Endothelial cell of umbilical vein (primary cell): Measurements from ENCODE around the gene CUL3. TPM values are rescaled to one million over a fixed set of nuclear protein-coding genes. Genes with fewer than 3 reads are reported as not detected.

ENCODE experiments used
- BruUV-seq: library from RNA; stranded (reverse); fragments of 400-500 nt; replicated peaks from 2 replicates; lab custom pipeline; 2021; lab: Mats Ljungman, UMichigan
- CTCF ChIA-PET: fragments of 300-600, 350-600 bp; sonication (Branson Sonifier 250); formaldehyde crosslinking; loops from one replicate; lab custom pipeline; 2021; ENCODE audit warnings: antibody characterized with exemption, inconsistent platforms; lab: Charles Lee
- POLR2A ChIA-PET: fragments of 300-600, 350-600 bp; sonication (Branson Sonifier 250); formaldehyde crosslinking; loops from one replicate; lab custom pipeline; 2021; ENCODE audit warnings: antibody characterized with exemption, inconsistent platforms; lab: Charles Lee
- DNase-seq: peaks from one replicate; pipeline ENCODE4 v3.0.0-alpha.2; 2011; ENCODE audit warnings: low read depth, low spot score
- FAIRE-seq: peaks from 2 replicates; lab custom pipeline; 2011; peaks lifted over from hg19 to GRCh38; lab: Jason Lieb, UNC
- H2AFZ ChIP-seq: 2 replicates; pipeline ENCODE4 v1.6.0; 2012; ENCODE audit warnings: low read depth, low read length, control low read depth, inconsistent platforms
- H3K27ac ChIP-seq: 2 replicates; pipeline ENCODE4 v1.5.1; 2011; ENCODE audit warnings: low read depth, mild to moderate bottlenecking, control low read depth, low read length, moderate library complexity; ENCODE audit not compliant: insufficient read depth
- H3K27me3 ChIP-seq, 2 experiments: 2 replicates each; pipeline versions ENCODE4 v1.6.0 to v1.6.1; 2011; ENCODE audit warnings: low read length in 2 of 2, mixed read lengths in 1 of 2; ENCODE audit not compliant: control insufficient read depth in 2 of 2, insufficient read depth in 2 of 2
- H3K36me3 ChIP-seq, 2 experiments: 2 replicates in 1 of 2; 3 replicates in 1 of 2; pipeline ENCODE4 v1.5.1; 2011; ENCODE audit warnings: low read length in 2 of 2, mild to moderate bottlenecking in 1 of 2, moderate library complexity in 1 of 2; ENCODE audit not compliant: control insufficient read depth in 2 of 2, insufficient read depth in 2 of 2; ENCODE audit errors: extremely low read depth in 1 of 2
- H3K4me1 ChIP-seq: 3 replicates; pipeline ENCODE4 v1.5.1; 2011; ENCODE audit warnings: mild to moderate bottlenecking, low read length; ENCODE audit not compliant: control insufficient read depth, insufficient read depth; ENCODE audit errors: extremely low read depth
- H3K4me2 ChIP-seq: 2 replicates; pipeline ENCODE4 v1.6.1; 2011; ENCODE audit warnings: low read length, control low read depth, mixed read lengths; ENCODE audit not compliant: insufficient read depth
- H3K4me3 ChIP-seq, 3 experiments: fragments of 200-600 bp in 1 of 3; sonication (generic), shearing (Covaris generic) in 1 of 3; replicated peaks in 1 of 3; 2 replicates each; pipeline ENCODE4 v1.5.1; 2011 to 2016; ENCODE audit warnings: control low read depth in 3 of 3, low read length in 3 of 3, mild to moderate bottlenecking in 2 of 3, inconsistent platforms in 1 of 3, low read depth in 1 of 3, moderate library complexity in 1 of 3; ENCODE audit not compliant: insufficient read depth in 1 of 3
- H3K79me2 ChIP-seq: 2 replicates; pipeline ENCODE4 v1.6.0; 2012; ENCODE audit warnings: low read length, inconsistent platforms; ENCODE audit not compliant: control insufficient read depth, insufficient read depth
- H3K9ac ChIP-seq: replicated peaks from 2 replicates; pipeline ENCODE3; 2011; ENCODE audit warnings: low read length, control low read depth; ENCODE audit not compliant: insufficient read depth; ENCODE audit errors: extremely low read depth
- H3K9me1 ChIP-seq: replicated peaks from 3 replicates; pipeline ENCODE4 v1.6.0; 2011; ENCODE audit warnings: mild to moderate bottlenecking, low read length; ENCODE audit not compliant: control insufficient read depth, insufficient read depth; ENCODE audit errors: extremely low read depth
- H3K9me3 ChIP-seq: replicated peaks from 2 replicates; pipeline ENCODE4 v1.5.1; 2012; ENCODE audit warnings: low read length, inconsistent platforms; ENCODE audit not compliant: control insufficient read depth, insufficient read depth
- H4K20me1 ChIP-seq: replicated peaks from 2 replicates; pipeline ENCODE3; 2011; ENCODE audit warnings: mild to moderate bottlenecking, low read length; ENCODE audit not compliant: control insufficient read depth, insufficient read depth; ENCODE audit errors: extremely low read depth
- EZH2 ChIP-seq: IDR thresholded peaks from 2 replicates; pipeline ENCODE4 v1.6.1; 2012; ENCODE audit warnings: borderline replicate concordance, low read depth, mild to moderate bottlenecking, moderate library complexity, low read length, inconsistent platforms; ENCODE audit not compliant: severe bottlenecking
- FOS ChIP-seq: IDR thresholded peaks from 2 replicates; pipeline ENCODE4 v1.6.1; 2011; ENCODE audit warnings: mild to moderate bottlenecking, low read length, moderate library complexity, borderline replicate concordance; ENCODE audit not compliant: insufficient read depth
- GATA2 ChIP-seq: IDR thresholded peaks from 2 replicates; pipeline ENCODE4 v1.7.0; 2011; ENCODE audit warnings: low read depth, mild to moderate bottlenecking, moderate library complexity, mixed read lengths, low read length; ENCODE audit not compliant: insufficient read length, insufficient read depth
- JUN ChIP-seq: IDR thresholded peaks from 2 replicates; pipeline ENCODE4 v1.6.1; 2011; ENCODE audit warnings: borderline replicate concordance, low read depth; ENCODE audit not compliant: insufficient read length, insufficient read depth
- MYC ChIP-seq: IDR thresholded peaks from one replicate; pipeline ENCODE4 v1.6.1; 2011; ENCODE audit warnings: mild to moderate bottlenecking, low read depth, low read length
- POLR2A ChIP-seq: IDR thresholded peaks from 2 replicates; pipeline ENCODE4 v1.6.1; 2012; ENCODE audit warnings: low read depth, mild to moderate bottlenecking, control low read depth, low read length
- POLR2AphosphoS5 ChIP-seq: IDR thresholded peaks from 2 replicates; pipeline ENCODE4 v1.6.1; 2012; ENCODE audit warnings: low read depth, mild to moderate bottlenecking, control low read depth, low read length, moderate library complexity; ENCODE audit not compliant: insufficient read depth
- dilution Hi-C: fragments of 300-500 bp; cut with MboI; formaldehyde crosslinking; loops from one replicate; pipeline ENCODE4 v1.15.0; 2019; ENCODE audit warnings: low sequenced_read_pairs; ENCODE audit not compliant: extremely low pct_ligation_motif_present
- intact Hi-C: fragments of 100-400 bp; cut with micrococcal nuclease; formaldehyde crosslinking; loops from one replicate; pipeline ENCODE4 v1.10.0; 2022
- polyA plus RNA-seq, 4 experiments: library from polyadenylated mRNA; depleted of rRNA in 3 of 4; stranded (reverse) in 3 of 4; unstranded in 1 of 4; fragments of >200 nt; gene quantifications; 2 replicates each; pipeline versions ENCODE4 v1.2.1 to v1.2.3, GENCODE V29; 2011 to 2012; ENCODE audit warnings: missing spikeins in 1 of 4
- total RNA-seq: library from RNA; stranded (reverse); gene quantifications from 2 replicates; pipeline ENCODE4 v1.2.3, GENCODE V29; 2021
- TF ChIP-seq, protein P1 (sequence below): IDR thresholded peaks from 2 replicates; pipeline ENCODE4 v1.6.1; 2011; ENCODE audit not compliant: insufficient read depth, insufficient read length
- TF ChIP-seq, protein P2 (sequence below), 2 donors: IDR thresholded peaks; 1 replicate in 1 of 2; 2 replicates in 1 of 2; pipeline ENCODE4 v1.5.1; 2011; ENCODE audit warnings: low read length in 2 of 2, mild to moderate bottlenecking in 2 of 2, moderate library complexity in 2 of 2, control low read depth in 1 of 2, inconsistent platforms in 1 of 2, low read depth in 1 of 2; ENCODE audit not compliant: insufficient read depth in 1 of 2; ENCODE audit errors: extremely low read depth in 1 of 2

The CUL3 gene
- total and polyA plus RNA-seq, 2 donors (not counting 3 experiments of a cell fraction or from before 2014, with no cell fraction given): 22.7 to 82.3 TPM

GRCh38 chr2:224426656-224427055 lies 158.5 kb downstream of the CUL3 start:
- Histone ChIP-seq H3K9ac (no peak overlapping the region), H4K20me1 (no peaks in the 10 kb centered on the region), H3K79me2 (no peaks in the 10 kb centered on the region), H3K4me2 (no peak overlapping the region), H3K9me3 (no peaks in the 10 kb centered on the region), H3K27me3 (no peaks in the 10 kb centered on the region), H3K4me3 (no peak overlapping the region), H2AFZ (no peak overlapping the region), H3K9me1 (no peaks in the 10 kb centered on the region), H3K4me1 (no peaks in the 10 kb centered on the region), H3K27ac (no peak overlapping the region), H3K36me3 (no peaks in the 10 kb centered on the region)
- ChIA-PET CTCF (no interaction called here), POLR2A (no interaction called here)
- DNase-seq (no peak), FAIRE-seq (no peak)
- TF ChIP-seq POLR2A (no peak), FOS (no peak), JUN (no peak), GATA2 (no peak), MYC (no peak), POLR2AphosphoS5 (no peak), EZH2 (no peak)
- TF ChIP-seq, protein P1, sequence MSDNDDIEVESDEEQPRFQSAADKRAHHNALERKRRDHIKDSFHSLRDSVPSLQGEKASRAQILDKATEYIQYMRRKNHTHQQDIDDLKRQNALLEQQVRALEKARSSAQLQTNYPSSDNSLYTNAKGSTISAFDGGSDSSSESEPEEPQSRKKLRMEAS: no peak
- TF ChIP-seq, protein P2, sequence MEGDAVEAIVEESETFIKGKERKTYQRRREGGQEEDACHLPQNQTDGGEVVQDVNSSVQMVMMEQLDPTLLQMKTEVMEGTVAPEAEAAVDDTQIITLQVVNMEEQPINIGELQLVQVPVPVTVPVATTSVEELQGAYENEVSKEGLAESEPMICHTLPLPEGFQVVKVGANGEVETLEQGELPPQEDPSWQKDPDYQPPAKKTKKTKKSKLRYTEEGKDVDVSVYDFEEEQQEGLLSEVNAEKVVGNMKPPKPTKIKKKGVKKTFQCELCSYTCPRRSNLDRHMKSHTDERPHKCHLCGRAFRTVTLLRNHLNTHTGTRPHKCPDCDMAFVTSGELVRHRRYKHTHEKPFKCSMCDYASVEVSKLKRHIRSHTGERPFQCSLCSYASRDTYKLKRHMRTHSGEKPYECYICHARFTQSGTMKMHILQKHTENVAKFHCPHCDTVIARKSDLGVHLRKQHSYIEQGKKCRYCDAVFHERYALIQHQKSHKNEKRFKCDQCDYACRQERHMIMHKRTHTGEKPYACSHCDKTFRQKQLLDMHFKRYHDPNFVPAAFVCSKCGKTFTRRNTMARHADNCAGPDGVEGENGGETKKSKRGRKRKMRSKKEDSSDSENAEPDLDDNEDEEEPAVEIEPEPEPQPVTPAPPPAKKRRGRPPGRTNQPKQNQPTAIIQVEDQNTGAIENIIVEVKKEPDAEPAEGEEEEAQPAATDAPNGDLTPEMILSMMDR (IDR thresholded peaks at IDR 0.05; ENCODE audit: extremely low read depth in 1 of 2, insufficient read depth in 1 of 2, low read depth in 1 of 2, low read length in 2 of 2): no peak
- intact Hi-C loops (no loop called here), dilution Hi-C loops (no loop called here)
- no TSS peak for BruUV-seq
